GM23338 (cell line): ENCODE results near the gene SERTAD1. TPM values are rescaled to one million over a fixed set of nuclear protein-coding genes. Genes with fewer than 3 reads are reported as not detected.

Experiments used
- ATAC-seq: fragments of 200-7000 bp; cut with Tn5 transposase; 3 replicates; pipeline ENCODE4 v1.9.1; 2020
- DNase-seq: peaks from one replicate; pipeline ENCODE4 v3.0.0-alpha.2; 2015; ENCODE audit warnings: low spot score
- H2AFZ ChIP-seq: fragments of 200-600 bp; sonication (generic); 2 replicates; pipeline ENCODE4 v1.8.0; 2016; ENCODE audit warnings: antibody characterized with exemption, mild to moderate bottlenecking, moderate library complexity
- H3F3A ChIP-seq: fragments of 200-600 bp; sonication (generic); replicated peaks from 2 replicates; pipeline ENCODE4 v1.8.0; 2017; ENCODE audit warnings: antibody characterized with exemption, mixed run types, low read depth
- H3K27ac ChIP-seq: fragments of 200-600 bp; sonication (generic); 2 replicates; pipeline ENCODE4 v1.6.1; 2016; ENCODE audit warnings: low read depth
- H3K27me3 ChIP-seq: fragments of 200-600 bp; sonication (generic); 2 replicates; pipeline ENCODE4 v1.8.0; 2016; ENCODE audit warnings: mild to moderate bottlenecking, mixed run types, moderate library complexity; ENCODE audit not compliant: insufficient read depth
- H3K36me3 ChIP-seq: fragments of 200-600 bp; sonication (generic); 2 replicates; pipeline ENCODE4 v1.8.0; 2016; ENCODE audit warnings: mild to moderate bottlenecking; ENCODE audit not compliant: insufficient read depth
- H3K4me1 ChIP-seq: fragments of 200-600 bp; sonication (generic); 2 replicates; pipeline ENCODE4 v1.8.0; 2016; ENCODE audit warnings: mild to moderate bottlenecking, moderate library complexity; ENCODE audit not compliant: insufficient read depth
- H3K4me2 ChIP-seq: fragments of 200-600 bp; sonication (generic); 2 replicates; pipeline ENCODE4 v1.7.1; 2017; ENCODE audit warnings: mixed run types
- H3K4me3 ChIP-seq: fragments of 200-600 bp; sonication (generic); 2 replicates; pipeline ENCODE4 v1.6.1; 2016; ENCODE audit warnings: mixed run types
- H3K79me2 ChIP-seq: fragments of 200-600 bp; sonication (generic); replicated peaks from 2 replicates; pipeline ENCODE4 v1.8.0; 2017; ENCODE audit warnings: mild to moderate bottlenecking; ENCODE audit not compliant: insufficient read depth
- H3K9me2 ChIP-seq: fragments of 200-600 bp; sonication (generic); 2 replicates; pipeline ENCODE4 v1.8.0; 2017; ENCODE audit not compliant: insufficient read depth
- H4K20me1 ChIP-seq: fragments of 200-600 bp; sonication (generic); replicated peaks from 2 replicates; pipeline ENCODE4 v1.8.0; 2017; ENCODE audit warnings: mild to moderate bottlenecking; ENCODE audit not compliant: insufficient read depth
- H3K27ac Mint-ChIP-seq: 2 replicates; pipeline ENCODE4 v1.8.0; 2020; ENCODE audit warnings: inconsistent platforms, mild to moderate bottlenecking, moderate library complexity, mixed read lengths
- H3K27me3 Mint-ChIP-seq: 3 replicates; pipeline ENCODE4 v1.8.0; 2022; ENCODE audit warnings: low read depth, mild to moderate bottlenecking, moderate library complexity, mixed read lengths, inconsistent platforms; ENCODE audit not compliant: insufficient read depth, poor library complexity
- H3K36me3 Mint-ChIP-seq: 3 replicates; pipeline ENCODE4 v1.8.0; 2021; ENCODE audit warnings: low read depth, mild to moderate bottlenecking, inconsistent platforms, moderate library complexity, mixed read lengths
- H3K4me1 Mint-ChIP-seq: 3 replicates; pipeline ENCODE4 v1.8.0; 2020; ENCODE audit warnings: mild to moderate bottlenecking, inconsistent platforms, mixed read lengths
- H3K4me3 Mint-ChIP-seq: 3 replicates; pipeline ENCODE4 v1.8.0; 2021; ENCODE audit warnings: moderate library complexity, mild to moderate bottlenecking, inconsistent platforms, mixed read lengths
- H3K9me3 Mint-ChIP-seq: 3 replicates; pipeline ENCODE4 v1.8.0; 2020; ENCODE audit warnings: moderate library complexity, mild to moderate bottlenecking, inconsistent platforms, mixed read lengths
- EZH2 ChIP-seq: fragments of 200-600 bp; sonication (generic); IDR thresholded peaks from one replicate; pipeline ENCODE4 v1.8.0; 2017; ENCODE audit warnings: antibody characterized with exemption, mild to moderate bottlenecking, low read depth; ENCODE audit not compliant: unreplicated experiment
- NANOG ChIP-seq: IDR thresholded peaks from 2 replicates; pipeline ENCODE4 v1.6.1; 2016; ENCODE audit warnings: antibody characterized with exemption, borderline replicate concordance
- POLR2AphosphoS5 ChIP-seq: IDR thresholded peaks from 2 replicates; pipeline ENCODE4 v1.6.1; 2016; ENCODE audit warnings: antibody characterized with exemption, low read depth
- ZNF331 ChIP-seq: fragments of 250-450 bp; sonication (Bioruptor Pico); IDR thresholded peaks from 2 replicates; pipeline ENCODE4 v1.5.0; 2020; ENCODE audit warnings: low read depth, mild to moderate bottlenecking, moderate library complexity
- polyA plus RNA-seq: library from polyadenylated mRNA; unstranded; fragments of >200 nt; fragmentation: Nextera tagmentation; extraction: Ambion mirVana; gene quantifications from 2 replicates; pipeline ENCODE4 v1.2.1, GENCODE V29; 2016
- total RNA-seq: library from RNA; depleted of rRNA; stranded (reverse); fragments of >200 nt; shearing (Covaris generic); gene quantifications from 2 replicates; pipeline ENCODE4 v1.2.3, GENCODE V29; 2014
- TF ChIP-seq, protein P1 (sequence below): IDR thresholded peaks from one replicate; pipeline ENCODE4 v1.6.1; 2018; ENCODE audit warnings: antibody characterized with exemption; ENCODE audit not compliant: unreplicated experiment
- TF ChIP-seq, protein P2 (sequence below): IDR thresholded peaks from 2 replicates; pipeline ENCODE4 v1.6.1; 2016; ENCODE audit warnings: antibody characterized with exemption

SERTAD1 gene
- total and polyA plus RNA-seq, 2 experiments from 2014 or later = 4.6 to 9.1 TPM

DNA sequence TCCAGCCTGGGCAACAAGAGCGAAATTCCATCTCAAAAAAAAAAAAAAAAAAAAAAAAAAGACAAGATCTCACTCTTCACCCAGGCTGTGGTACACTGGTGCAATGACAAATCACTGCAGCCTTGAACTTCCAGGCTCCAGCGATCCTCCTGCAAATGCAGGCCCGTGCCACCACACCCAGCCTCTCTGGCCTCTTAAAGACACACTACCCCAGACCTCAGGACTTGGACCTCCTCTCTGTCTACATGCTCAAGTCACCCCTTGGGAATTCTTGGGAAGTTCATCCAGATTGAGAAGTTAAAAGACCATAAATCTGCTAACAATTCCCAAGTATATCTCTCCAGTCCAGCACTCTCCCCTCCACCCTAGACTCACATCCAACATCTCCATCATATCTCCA lies 25.2 kb downstream of the SERTAD1 start:
- peaks cover 30% of the 10 kb centered on the region for H3K27me3 Mint-ChIP-seq
- no peaks in the 10 kb centered on the region for H3K9me2 ChIP-seq
- H3F3A ChIP-seq = peaks cover 8% of the 10 kb centered on the region
- H3K27me3 ChIP-seq = peaks cover 16% of the 10 kb centered on the region
- H3K4me2 ChIP-seq = no peak overlapping the region
- H3K4me3 ChIP-seq = no peak overlapping the region
- peaks cover 21% of the 10 kb centered on the region for H3K4me1 Mint-ChIP-seq
- H3K36me3 Mint-ChIP-seq = peaks cover 2% of the 10 kb centered on the region; the same call in 1 of the 3 replicates
- no peak overlapping the region for H2AFZ ChIP-seq
- H3K4me1 ChIP-seq = peaks cover 6% of the 10 kb centered on the region; the same call in 1 of the 2 replicates
- H3K27ac Mint-ChIP-seq = no peak overlapping the region
- TF ChIP-seq ZNF331 = no peak
- TF ChIP-seq POLR2AphosphoS5 = no peak
- TF ChIP-seq, protein P1, sequence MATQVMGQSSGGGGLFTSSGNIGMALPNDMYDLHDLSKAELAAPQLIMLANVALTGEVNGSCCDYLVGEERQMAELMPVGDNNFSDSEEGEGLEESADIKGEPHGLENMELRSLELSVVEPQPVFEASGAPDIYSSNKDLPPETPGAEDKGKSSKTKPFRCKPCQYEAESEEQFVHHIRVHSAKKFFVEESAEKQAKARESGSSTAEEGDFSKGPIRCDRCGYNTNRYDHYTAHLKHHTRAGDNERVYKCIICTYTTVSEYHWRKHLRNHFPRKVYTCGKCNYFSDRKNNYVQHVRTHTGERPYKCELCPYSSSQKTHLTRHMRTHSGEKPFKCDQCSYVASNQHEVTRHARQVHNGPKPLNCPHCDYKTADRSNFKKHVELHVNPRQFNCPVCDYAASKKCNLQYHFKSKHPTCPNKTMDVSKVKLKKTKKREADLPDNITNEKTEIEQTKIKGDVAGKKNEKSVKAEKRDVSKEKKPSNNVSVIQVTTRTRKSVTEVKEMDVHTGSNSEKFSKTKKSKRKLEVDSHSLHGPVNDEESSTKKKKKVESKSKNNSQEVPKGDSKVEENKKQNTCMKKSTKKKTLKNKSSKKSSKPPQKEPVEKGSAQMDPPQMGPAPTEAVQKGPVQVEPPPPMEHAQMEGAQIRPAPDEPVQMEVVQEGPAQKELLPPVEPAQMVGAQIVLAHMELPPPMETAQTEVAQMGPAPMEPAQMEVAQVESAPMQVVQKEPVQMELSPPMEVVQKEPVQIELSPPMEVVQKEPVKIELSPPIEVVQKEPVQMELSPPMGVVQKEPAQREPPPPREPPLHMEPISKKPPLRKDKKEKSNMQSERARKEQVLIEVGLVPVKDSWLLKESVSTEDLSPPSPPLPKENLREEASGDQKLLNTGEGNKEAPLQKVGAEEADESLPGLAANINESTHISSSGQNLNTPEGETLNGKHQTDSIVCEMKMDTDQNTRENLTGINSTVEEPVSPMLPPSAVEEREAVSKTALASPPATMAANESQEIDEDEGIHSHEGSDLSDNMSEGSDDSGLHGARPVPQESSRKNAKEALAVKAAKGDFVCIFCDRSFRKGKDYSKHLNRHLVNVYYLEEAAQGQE = no peak
- TF ChIP-seq EZH2 = no peak
- no peaks in the 10 kb centered on the region for H4K20me1 ChIP-seq
- H3K4me3 Mint-ChIP-seq = no peak overlapping the region; the same call in 2 of the 3 replicates
- H3K36me3 ChIP-seq = no peaks in the 10 kb centered on the region
- no peaks in the 10 kb centered on the region for H3K79me2 ChIP-seq
- no peak overlapping the region for H3K27ac ChIP-seq
- no peaks in the 10 kb centered on the region; the same call in 1 of the 3 replicates for H3K9me3 Mint-ChIP-seq
- no peak for ATAC-seq
- no peak for DNase-seq

DNA sequence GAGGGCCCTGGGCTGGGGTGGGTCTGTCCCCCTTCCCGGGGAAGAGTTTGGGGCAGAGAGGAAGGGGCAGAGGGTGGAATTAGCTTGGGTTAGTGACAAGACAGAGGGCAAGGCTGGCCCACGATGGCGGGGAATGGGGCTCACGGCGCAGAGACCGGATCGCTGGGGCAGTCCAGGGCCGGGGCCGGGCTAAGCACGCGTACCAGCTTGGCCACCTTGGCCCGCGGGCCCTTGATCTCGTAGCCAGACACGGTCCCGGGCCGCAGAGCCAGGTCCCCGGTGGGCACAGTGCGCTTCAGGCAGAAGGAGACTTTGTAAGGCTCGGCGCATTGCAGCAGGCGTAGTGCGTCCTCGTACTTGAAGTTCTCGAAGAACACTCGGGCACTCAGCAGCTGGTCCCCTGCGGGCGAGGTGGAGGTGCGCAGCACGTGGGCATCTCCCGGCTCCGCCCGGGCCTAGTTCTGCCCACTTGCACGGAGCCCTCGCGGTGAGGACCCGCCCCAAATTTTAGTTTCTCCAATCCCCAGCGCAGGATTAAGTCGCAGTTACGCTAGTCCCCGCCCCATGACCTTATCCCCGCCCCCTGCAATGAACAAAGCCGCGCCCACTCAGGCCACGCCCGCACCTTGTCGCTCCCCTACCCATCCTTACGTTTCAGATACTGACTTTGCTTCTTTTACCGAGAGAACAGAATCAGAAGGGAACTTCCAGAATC lies 27.2 kb downstream of the SERTAD1 start:
- no peak overlapping the region for H2AFZ ChIP-seq
- no peaks in the 10 kb centered on the region for H3K79me2 ChIP-seq
- H3K9me2 ChIP-seq = no peaks in the 10 kb centered on the region
- ATAC-seq (peak; percentile 88), DNase-seq (peak; percentile 97)
- H3K27me3 ChIP-seq = peaks cover 16% of the 10 kb centered on the region
- H3K27ac Mint-ChIP-seq = no peak overlapping the region
- H3K4me2 ChIP-seq = peak overlapping the region; percentile 72
- H3K36me3 ChIP-seq = no peaks in the 10 kb centered on the region
- no peaks in the 10 kb centered on the region for H4K20me1 ChIP-seq
- H3K36me3 Mint-ChIP-seq = peaks cover 2% of the 10 kb centered on the region; the same call in 1 of the 3 replicates
- peaks cover 4% of the 10 kb centered on the region for H3F3A ChIP-seq
- peaks cover 13% of the 10 kb centered on the region for H3K4me1 Mint-ChIP-seq
- no peaks in the 10 kb centered on the region for H3K4me1 ChIP-seq
- no peaks in the 10 kb centered on the region; the same call in 1 of the 3 replicates for H3K9me3 Mint-ChIP-seq
- TF ChIP-seq ZNF331 (no peak), POLR2AphosphoS5 (0 out of 2 replicates have a peak, but pooled peaks have one; percentile 18), NANOG (no peak)
- TF ChIP-seq, protein P2, sequence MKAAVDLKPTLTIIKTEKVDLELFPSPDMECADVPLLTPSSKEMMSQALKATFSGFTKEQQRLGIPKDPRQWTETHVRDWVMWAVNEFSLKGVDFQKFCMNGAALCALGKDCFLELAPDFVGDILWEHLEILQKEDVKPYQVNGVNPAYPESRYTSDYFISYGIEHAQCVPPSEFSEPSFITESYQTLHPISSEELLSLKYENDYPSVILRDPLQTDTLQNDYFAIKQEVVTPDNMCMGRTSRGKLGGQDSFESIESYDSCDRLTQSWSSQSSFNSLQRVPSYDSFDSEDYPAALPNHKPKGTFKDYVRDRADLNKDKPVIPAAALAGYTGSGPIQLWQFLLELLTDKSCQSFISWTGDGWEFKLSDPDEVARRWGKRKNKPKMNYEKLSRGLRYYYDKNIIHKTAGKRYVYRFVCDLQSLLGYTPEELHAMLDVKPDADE = no peak
- H3K27me3 Mint-ChIP-seq = peaks cover 27% of the 10 kb centered on the region
- H3K4me3 Mint-ChIP-seq = peak overlapping the region; percentile 45
- no peak overlapping the region for H3K27ac ChIP-seq
- H3K4me3 ChIP-seq = peak overlapping the region; percentile 43
